Caco-2 (cell line): ENCODE results near the gene TMEM259. TPM values are rescaled to one million over a fixed set of nuclear protein-coding genes. Genes with fewer than 3 reads are reported as not detected.

ENCODE experiments used
- BruUV-seq: library from RNA; stranded (reverse); fragments of 400-500 nt; replicated peaks from 2 replicates; lab custom pipeline; 2021; lab: Mats Ljungman, UMichigan
- CTCF ChIA-PET: fragments of 300-600 bp; sonication (Branson Sonifier 250); formaldehyde crosslinking; loops from one replicate; lab custom pipeline; 2022; ENCODE audit warnings: antibody characterized with exemption; lab: Charles Lee
- POLR2A ChIA-PET: fragments of 300-600 bp; sonication (Branson Sonifier 250); formaldehyde crosslinking; loops from one replicate; lab custom pipeline; 2022; ENCODE audit warnings: antibody characterized with exemption; lab: Charles Lee
- DNase-seq, 2 experiments: peaks; one replicate each; pipeline versions ENCODE4 v3.0.0 to v3.0.0-alpha.2; 2020 to 2022
- H3K27me3 ChIP-seq: replicated peaks from 2 replicates; pipeline ENCODE4 v1.6.0; 2011; ENCODE audit warnings: low read length; ENCODE audit not compliant: control insufficient read depth, insufficient read depth
- H3K36me3 ChIP-seq: 2 replicates; pipeline ENCODE4 v1.5.1; 2011; ENCODE audit warnings: low read length; ENCODE audit not compliant: control insufficient read depth, insufficient read depth
- H3K4me1 ChIP-seq: fragments of 250-450 bp; sonication (Bioruptor Pico); 2 replicates; pipeline ENCODE4 v1.5.1; 2020; ENCODE audit warnings: mild to moderate bottlenecking
- H3K4me3 ChIP-seq: 2 replicates; pipeline ENCODE4 v1.5.1; 2011; ENCODE audit warnings: low read depth, mild to moderate bottlenecking, control low read depth, low read length
- H3K9me3 ChIP-seq: fragments of 250-450 bp; sonication (Bioruptor Pico); 2 replicates; pipeline ENCODE4 v1.5.1; 2020; ENCODE audit warnings: mild to moderate bottlenecking, moderate library complexity
- H3K27ac Mint-ChIP-seq: one replicate; pipeline ENCODE4 v1.8.0; 2022; ENCODE audit warnings: mixed read lengths; ENCODE audit not compliant: unreplicated experiment
- H3K27me3 Mint-ChIP-seq: one replicate; pipeline ENCODE4 v1.8.0; 2022; ENCODE audit warnings: mixed read lengths; ENCODE audit not compliant: insufficient read depth, unreplicated experiment
- H3K36me3 Mint-ChIP-seq: one replicate; pipeline ENCODE4 v1.8.0; 2022; ENCODE audit warnings: mild to moderate bottlenecking, mixed read lengths; ENCODE audit not compliant: insufficient read depth, unreplicated experiment
- H3K4me1 Mint-ChIP-seq: one replicate; pipeline ENCODE4 v1.8.0; 2022; ENCODE audit warnings: low read depth, mixed read lengths; ENCODE audit not compliant: unreplicated experiment
- H3K4me3 Mint-ChIP-seq: one replicate; pipeline ENCODE4 v1.8.0; 2022; ENCODE audit warnings: mild to moderate bottlenecking, moderate library complexity, mixed read lengths; ENCODE audit not compliant: unreplicated experiment
- H3K9me3 Mint-ChIP-seq: one replicate; pipeline ENCODE4 v1.8.0; 2022; ENCODE audit warnings: mixed read lengths; ENCODE audit not compliant: unreplicated experiment
- CTCF ChIP-seq, 2 experiments: fragments of 200-600 bp in 1 of 2; IDR thresholded peaks; 1 replicate in 1 of 2; 2 replicates in 1 of 2; pipeline versions ENCODE4 v1.5.1 to v1.8.0; 2011 to 2022; ENCODE audit warnings: antibody characterized with exemption in 1 of 2, control low read depth in 1 of 2, inconsistent platforms in 1 of 2, low read depth in 1 of 2, low read length in 1 of 2, mild to moderate bottlenecking in 1 of 2, moderate library complexity in 1 of 2; ENCODE audit not compliant: insufficient read depth in 1 of 2, severe bottlenecking in 1 of 2, unreplicated experiment in 1 of 2
- intact Hi-C: fragments of 100-400 bp; cut with micrococcal nuclease; formaldehyde crosslinking; loops from one replicate; pipeline ENCODE4 v1.10.0; 2022; ENCODE audit not compliant: unreplicated experiment
- total RNA-seq: library from RNA; stranded (reverse); gene quantifications from 2 replicates; pipeline ENCODE4 v1.2.3, GENCODE V29; 2022

The TMEM259 gene
- total RNA-seq, 1 experiment from 2014 or later, result 148 TPM

DNA sequence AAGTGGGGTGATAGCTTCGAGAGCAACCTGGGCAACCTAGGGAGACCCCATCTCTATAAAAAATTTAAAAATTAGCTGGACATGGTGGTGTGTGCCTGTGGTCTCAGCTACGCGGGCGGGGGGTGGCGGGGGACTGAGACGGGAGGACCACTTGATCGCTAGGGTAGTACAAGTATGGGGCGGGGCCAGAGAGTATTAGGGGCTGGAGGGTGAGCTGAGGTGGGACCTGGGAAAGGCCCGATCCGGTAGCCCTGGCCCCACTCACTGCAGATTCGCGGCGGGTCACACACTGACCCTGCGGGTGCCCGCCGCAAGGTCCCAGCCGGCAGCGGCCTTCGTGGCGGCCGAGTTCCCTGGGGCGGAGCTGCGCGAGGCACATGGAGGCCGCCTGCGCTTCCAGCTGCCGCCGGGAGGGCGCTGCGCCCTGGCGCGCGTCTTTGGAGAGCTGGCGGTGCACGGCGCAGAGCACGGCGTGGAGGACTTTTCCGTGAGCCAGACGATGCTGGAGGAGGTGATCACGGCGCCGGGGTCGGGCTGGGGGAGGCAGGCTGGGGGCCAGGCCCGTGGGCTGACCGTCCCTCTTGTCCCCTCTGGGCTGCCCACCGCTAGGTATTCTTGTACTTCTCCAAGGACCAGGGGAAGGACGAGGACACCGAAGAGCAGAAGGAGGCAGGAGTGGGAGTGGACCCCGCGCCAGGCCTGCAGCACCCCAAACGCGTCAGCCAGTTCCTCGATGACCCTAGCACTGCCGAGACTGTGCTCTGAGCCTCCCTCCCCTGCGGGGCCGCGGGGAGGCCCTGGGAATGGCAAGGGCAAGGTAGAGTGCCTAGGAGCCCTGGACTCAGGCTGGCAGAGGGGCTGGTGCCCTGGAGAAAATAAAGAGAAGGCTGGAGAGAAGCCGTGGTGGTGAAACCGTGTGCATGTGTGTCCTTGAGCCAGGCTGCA, 44.0 kb upstream of the TMEM259 start:
- Histone ChIP-seq H3K9me3 (no peaks in the 10 kb centered on the region), H3K36me3 (no peaks in the 10 kb centered on the region), H3K27me3 (no peaks in the 10 kb centered on the region), H3K4me1 (peaks cover 15% of the 10 kb centered on the region), H3K4me3 (peak overlapping the region; percentile 61)
- DNase-seq, result peak; percentile 81 to 89
- Mint-ChIP-seq H3K4me3 (peak overlapping the region; percentile 84), H3K4me1 (no peaks in the 10 kb centered on the region), H3K36me3 (peaks cover 49% of the 10 kb centered on the region), H3K27ac (peak overlapping the region; percentile 77), H3K27me3 (no peaks in the 10 kb centered on the region), H3K9me3 (no peaks in the 10 kb centered on the region)
- intact Hi-C loops, result loop anchor here (1.0 to 2.0 kb wide), 4 partner anchors 10 to 44 kb away; partner anchors contain the start of genes GPX4, RNU6-2 and TMEM259
- TF ChIP-seq CTCF (IDR thresholded peaks at IDR 0.05; ENCODE audit: insufficient read depth in 1 of 2, low read depth in 1 of 2, low read length in 1 of 2, severe bottlenecking in 1 of 2, unreplicated experiment in 1 of 2), result peak; percentile 81 to 84
- BruUV-seq, result TSS peak; percentile 97
- ChIA-PET POLR2A (interaction anchor here (0.5 to 3.3 kb wide), 15 partner anchors 11 to 210 kb away, joined by 3 to 33 read pairs (median 4); partner anchors contain the start of genes ABCA7, CIRBP, CNN2 and GPX4), CTCF (interaction anchor here (0.6 to 2.6 kb wide), 11 partner anchors 11 to 426 kb away, joined by 3 to 9 read pairs (median 5); partner anchors contain the start of genes ABCA7, CNN2, REEP6 and RNU6-2)

DNA sequence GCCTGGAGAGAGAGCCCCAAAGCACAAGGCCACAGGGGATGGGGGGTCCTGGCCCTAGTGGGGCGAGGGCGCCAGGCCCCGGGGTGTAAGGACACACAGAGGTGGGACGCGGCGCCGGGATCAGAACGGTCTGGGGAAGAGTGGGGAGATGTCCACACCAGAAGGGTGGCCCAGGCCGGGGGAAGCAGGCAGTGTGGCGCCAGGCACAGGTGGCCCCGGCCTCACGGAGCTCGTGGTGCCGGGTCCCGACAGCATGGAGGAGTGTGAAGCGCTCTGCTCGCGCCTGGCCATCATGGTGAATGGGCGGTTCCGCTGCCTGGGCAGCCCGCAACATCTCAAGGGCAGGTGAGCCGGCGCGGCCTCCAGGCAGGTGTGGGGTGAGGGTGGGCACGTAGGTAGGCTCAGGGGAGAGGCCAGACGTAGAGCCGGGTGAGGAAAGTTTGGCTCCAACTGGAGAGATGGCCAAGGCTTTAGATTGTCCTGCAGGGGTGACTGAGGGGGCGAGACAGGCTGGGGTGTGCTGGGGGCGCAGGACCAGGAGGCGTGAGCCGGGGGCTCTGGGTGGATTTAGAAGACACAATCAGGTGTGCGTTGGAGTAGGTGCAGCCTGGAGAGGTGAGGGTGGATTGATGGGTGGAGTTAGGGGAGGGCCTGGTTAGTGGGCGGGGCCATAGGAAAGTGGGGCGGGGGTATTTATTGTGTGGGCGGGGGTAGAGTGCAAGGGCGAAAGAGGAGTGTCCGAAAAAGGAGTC, 43.2 kb upstream of the TMEM259 start:
- no TSS peak for BruUV-seq
- Mint-ChIP-seq H3K4me3 (peak overlapping the region; percentile 84), H3K36me3 (peaks cover 51% of the 10 kb centered on the region), H3K4me1 (no peaks in the 10 kb centered on the region), H3K27me3 (no peaks in the 10 kb centered on the region), H3K9me3 (no peaks in the 10 kb centered on the region), H3K27ac (peak overlapping the region; percentile 77)
- H3K4me1 ChIP-seq, result peaks cover 15% of the 10 kb centered on the region
- ChIA-PET CTCF (interaction anchor here (0.6 to 2.6 kb wide), 8 partner anchors 11 to 199 kb away, joined by 3 to 9 read pairs (median 5); partner anchors contain the start of genes ABCA7, CNN2 and RNU6-2), POLR2A (interaction anchor here (0.6 to 3.3 kb wide), 12 partner anchors 12 to 211 kb away, joined by 3 to 33 read pairs (median 6); partner anchors contain the start of genes ABCA7, CIRBP, CNN2 and GPX4)
- no peaks in the 10 kb centered on the region for H3K36me3 ChIP-seq
- peak; percentile 83 to 86 for DNase-seq
- intact Hi-C loops, result loop anchor here (1.0 to 2.0 kb wide), 2 partner anchors 23 to 39 kb away; partner anchors contain the start of gene GPX4
- TF ChIP-seq CTCF (IDR thresholded peaks at IDR 0.05; ENCODE audit: insufficient read depth in 1 of 2, low read depth in 1 of 2, low read length in 1 of 2, severe bottlenecking in 1 of 2, unreplicated experiment in 1 of 2), result no peak
- H3K9me3 ChIP-seq, result no peaks in the 10 kb centered on the region
- no peaks in the 10 kb centered on the region for H3K27me3 ChIP-seq
- peak overlapping the region; percentile 61 for H3K4me3 ChIP-seq
